ENCODE results near the gene DHRS7B. TPM values are rescaled to one million over a fixed set of nuclear protein-coding genes. Genes with fewer than 3 reads are reported as not detected.

The DHRS7B gene
- total RNA-seq, 1 donor from 2014 or later, result 20.2 TPM

GRCh38 chr17:21201298-21201595 is 74.5 kb downstream of the DHRS7B start:
- no peak for DNase-seq (ENCODE audit: low spot score)
- TF ChIP-seq CTCF (IDR thresholded peaks at IDR 0.05), result no peak
- no peak overlapping the region for H3K4me3 Mint-ChIP-seq (ENCODE audit: unreplicated experiment)
- peaks cover 29% of the 10 kb centered on the region for H3K4me1 Mint-ChIP-seq (ENCODE audit: low read depth)
- H3K9me3 Mint-ChIP-seq (ENCODE audit: low read depth), result no peaks in the 10 kb centered on the region
- peaks cover 17% of the 10 kb centered on the region for H3K36me3 Mint-ChIP-seq (ENCODE audit: low read depth)
- H3K27ac Mint-ChIP-seq (ENCODE audit: unreplicated experiment), result peak overlapping the region; percentile 34
- H3K27me3 Mint-ChIP-seq (ENCODE audit: low read depth), result no peaks in the 10 kb centered on the region

DNA sequence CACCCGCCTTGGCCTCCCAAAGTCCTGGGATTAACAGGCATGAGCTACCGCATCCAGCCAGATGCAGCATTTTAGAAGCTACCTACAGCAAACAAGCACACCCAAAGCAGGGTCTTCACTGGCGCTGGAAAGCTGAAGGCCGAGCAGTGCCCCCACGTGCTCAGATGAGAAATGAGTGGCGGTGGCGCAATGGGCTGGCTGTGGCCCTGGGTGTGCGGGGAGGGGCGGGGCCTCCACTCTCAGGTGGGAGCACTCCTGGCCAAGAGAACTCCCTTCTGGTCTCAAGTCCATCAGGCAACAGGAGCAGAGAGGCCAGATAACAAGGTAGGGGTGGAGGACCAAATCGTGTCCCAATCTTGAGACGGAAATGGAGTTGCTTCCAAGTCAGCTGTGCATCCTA is 75.1 kb downstream of the DHRS7B start:
- peak overlapping the region; percentile 12 for H3K27ac Mint-ChIP-seq (ENCODE audit: unreplicated experiment)
- H3K36me3 Mint-ChIP-seq (ENCODE audit: low read depth), result peaks cover 12% of the 10 kb centered on the region
- no peaks in the 10 kb centered on the region for H3K27me3 Mint-ChIP-seq (ENCODE audit: low read depth)
- H3K9me3 Mint-ChIP-seq (ENCODE audit: low read depth), result no peaks in the 10 kb centered on the region
- H3K4me1 Mint-ChIP-seq (ENCODE audit: low read depth), result peaks cover 29% of the 10 kb centered on the region
- DNase-seq (ENCODE audit: low spot score), result no peak
- TF ChIP-seq CTCF (IDR thresholded peaks at IDR 0.05), result no peak
- H3K4me3 Mint-ChIP-seq (ENCODE audit: unreplicated experiment), result no peak overlapping the region

GRCh38 chr17:21202512-21202911 is 75.7 kb downstream of the DHRS7B start:
- peaks cover 7% of the 10 kb centered on the region for H3K36me3 Mint-ChIP-seq (ENCODE audit: low read depth)
- no peaks in the 10 kb centered on the region for H3K27me3 Mint-ChIP-seq (ENCODE audit: low read depth)
- H3K4me1 Mint-ChIP-seq (ENCODE audit: low read depth), result peaks cover 29% of the 10 kb centered on the region
- no peak for TF ChIP-seq CTCF (IDR thresholded peaks at IDR 0.05)
- H3K27ac Mint-ChIP-seq (ENCODE audit: unreplicated experiment), result no peak overlapping the region
- no peak overlapping the region for H3K4me3 Mint-ChIP-seq (ENCODE audit: unreplicated experiment)
- no peak for DNase-seq (ENCODE audit: low spot score)
- no peaks in the 10 kb centered on the region for H3K9me3 Mint-ChIP-seq (ENCODE audit: low read depth)

GRCh38 chr17:21204935-21205334 is 78.2 kb downstream of the DHRS7B start:
- no peak for TF ChIP-seq CTCF (IDR thresholded peaks at IDR 0.05)
- H3K9me3 Mint-ChIP-seq (ENCODE audit: low read depth), result no peaks in the 10 kb centered on the region
- H3K27ac Mint-ChIP-seq (ENCODE audit: unreplicated experiment), result no peak overlapping the region
- H3K4me3 Mint-ChIP-seq (ENCODE audit: unreplicated experiment), result no peak overlapping the region
- H3K27me3 Mint-ChIP-seq (ENCODE audit: low read depth), result no peaks in the 10 kb centered on the region
- DNase-seq (ENCODE audit: low spot score), result no peak
- peaks cover 28% of the 10 kb centered on the region for H3K4me1 Mint-ChIP-seq (ENCODE audit: low read depth)
- peaks cover 2% of the 10 kb centered on the region for H3K36me3 Mint-ChIP-seq (ENCODE audit: low read depth)

DNA sequence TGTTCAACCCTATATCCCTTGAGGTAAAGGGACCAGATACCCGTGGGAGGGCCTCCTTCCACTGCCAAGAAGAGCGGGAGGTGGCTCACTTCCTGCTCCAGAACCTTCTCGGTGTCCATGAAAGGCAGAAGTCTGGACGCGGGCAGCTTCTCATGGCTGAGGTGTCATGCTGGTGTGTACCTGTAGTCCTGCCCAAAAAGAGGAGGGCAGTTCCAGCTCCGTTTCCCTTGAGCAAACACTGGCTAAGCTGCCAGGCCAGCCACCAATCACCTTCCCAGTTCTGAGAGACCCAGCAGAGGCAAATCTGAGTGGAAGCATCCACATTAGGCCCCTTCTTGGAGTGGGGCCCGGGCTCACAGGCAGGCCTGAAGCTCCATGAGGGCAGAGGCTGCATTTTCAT is 81.6 kb downstream of the DHRS7B start:
- H3K27me3 Mint-ChIP-seq (ENCODE audit: low read depth), result no peaks in the 10 kb centered on the region
- H3K9me3 Mint-ChIP-seq (ENCODE audit: low read depth), result no peaks in the 10 kb centered on the region
- no peak overlapping the region for H3K4me3 Mint-ChIP-seq (ENCODE audit: unreplicated experiment)
- no peak overlapping the region for H3K27ac Mint-ChIP-seq (ENCODE audit: unreplicated experiment)
- no peak for DNase-seq (ENCODE audit: low spot score)
- H3K4me1 Mint-ChIP-seq (ENCODE audit: low read depth), result peaks cover 47% of the 10 kb centered on the region
- TF ChIP-seq CTCF (IDR thresholded peaks at IDR 0.05), result no peak
- peaks cover 2% of the 10 kb centered on the region for H3K36me3 Mint-ChIP-seq (ENCODE audit: low read depth)
